Activated CD8-positive, alpha-beta T cell treated with anti-CD3 and anti-CD28 coated beads for 36 hours (primary cell): ENCODE measurements around the gene RBBP8NL. TPM values are rescaled to one million over a fixed set of nuclear protein-coding genes. Genes with fewer than 3 reads are reported as not detected.

Experiments used
- ATAC-seq: fragments of 200-7000 bp; cut with Tn5 transposase; one replicate; pipeline ENCODE4 v1.10.0; 2021; ENCODE audit warnings: mild to moderate bottlenecking, moderate library complexity
- CTCF ChIA-PET: fragments of 350-600 bp; sonication (Branson Sonifier 250); formaldehyde crosslinking; loops from one replicate; lab custom pipeline; 2021; ENCODE audit warnings: antibody characterized with exemption; lab: Charles Lee
- POLR2A ChIA-PET: fragments of 350-600 bp; sonication (Branson Sonifier 250); formaldehyde crosslinking; loops from one replicate; lab custom pipeline; 2021; ENCODE audit warnings: antibody characterized with exemption; lab: Charles Lee
- DNase-seq: peaks from one replicate; pipeline ENCODE4 v3.0.0-alpha.2; 2020
- H3K27ac Mint-ChIP-seq: one replicate; pipeline ENCODE4 v1.8.0; 2021; ENCODE audit warnings: mild to moderate bottlenecking, mixed read lengths
- H3K27me3 Mint-ChIP-seq: one replicate; pipeline ENCODE4 v1.8.0; 2021; ENCODE audit warnings: mixed read lengths
- H3K36me3 Mint-ChIP-seq: one replicate; pipeline ENCODE4 v1.8.0; 2021; ENCODE audit warnings: low read depth, mixed read lengths
- H3K4me1 Mint-ChIP-seq: one replicate; pipeline ENCODE4 v1.8.0; 2021; ENCODE audit warnings: low read depth, mixed read lengths
- H3K4me3 Mint-ChIP-seq: one replicate; pipeline ENCODE4 v1.8.0; 2021; ENCODE audit warnings: mild to moderate bottlenecking, moderate library complexity, mixed read lengths
- H3K9me3 Mint-ChIP-seq: one replicate; pipeline ENCODE4 v1.8.0; 2021; ENCODE audit warnings: mixed read lengths
- intact Hi-C: fragments of 100-400 bp; cut with micrococcal nuclease; formaldehyde crosslinking; loops from one replicate; pipeline ENCODE4 v1.10.0; 2022
- total RNA-seq, 2 experiments: library from RNA; stranded (reverse); gene quantifications; one replicate each; pipeline ENCODE4 v1.2.3, GENCODE V29; 2021
- TF ChIP-seq, protein P1 (sequence below): fragments of 200-600 bp; IDR thresholded peaks from one replicate; pipeline ENCODE4 v1.8.0; 2022; ENCODE audit warnings: antibody characterized with exemption, mild to moderate bottlenecking

RBBP8NL gene
- total RNA-seq, 2 experiments from 2014 or later: not detected

DNA sequence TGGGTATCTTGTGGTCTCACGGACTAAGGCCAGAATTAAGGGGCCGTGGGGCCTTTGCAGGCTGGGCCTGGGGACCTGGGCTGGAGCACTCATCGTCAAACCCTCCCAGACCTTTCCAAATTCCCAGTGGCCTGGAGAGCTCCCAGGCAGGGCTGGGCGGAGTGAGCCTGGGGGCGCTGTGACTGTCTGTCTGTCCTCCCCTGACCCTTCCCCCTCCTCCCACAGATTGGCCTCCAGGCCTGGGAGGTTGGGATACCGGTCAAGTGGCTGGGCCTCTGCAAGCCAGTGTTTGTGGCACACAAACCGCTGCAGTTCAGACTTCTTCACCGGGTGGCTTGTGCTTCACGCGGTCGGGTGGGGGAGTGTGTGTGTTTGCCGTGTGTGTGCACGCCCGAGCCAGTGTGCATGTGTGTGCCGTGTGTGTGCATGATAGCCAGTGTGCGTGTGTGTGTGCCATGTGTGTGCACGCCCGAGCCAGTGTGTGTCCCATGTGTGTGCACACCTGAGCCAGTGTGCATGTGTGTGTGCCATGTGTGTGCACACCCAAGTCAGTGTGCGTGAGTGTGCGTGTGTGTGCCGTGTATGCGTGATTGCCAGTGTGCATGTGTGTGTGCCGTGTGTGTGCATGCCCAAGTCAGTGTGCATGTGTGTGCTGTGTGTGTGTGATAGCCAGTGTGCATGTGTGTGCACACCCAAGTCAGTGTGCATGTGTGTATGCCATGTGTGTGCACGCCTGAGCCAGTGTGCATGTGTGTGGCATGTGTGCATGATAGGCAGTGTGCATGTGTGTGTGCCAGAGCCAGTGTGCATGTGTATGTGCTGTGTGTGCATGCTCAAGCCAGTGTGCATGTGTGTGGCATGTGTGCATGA lies 6.3 kb downstream of the RBBP8NL start:
- TF ChIP-seq, protein P1, sequence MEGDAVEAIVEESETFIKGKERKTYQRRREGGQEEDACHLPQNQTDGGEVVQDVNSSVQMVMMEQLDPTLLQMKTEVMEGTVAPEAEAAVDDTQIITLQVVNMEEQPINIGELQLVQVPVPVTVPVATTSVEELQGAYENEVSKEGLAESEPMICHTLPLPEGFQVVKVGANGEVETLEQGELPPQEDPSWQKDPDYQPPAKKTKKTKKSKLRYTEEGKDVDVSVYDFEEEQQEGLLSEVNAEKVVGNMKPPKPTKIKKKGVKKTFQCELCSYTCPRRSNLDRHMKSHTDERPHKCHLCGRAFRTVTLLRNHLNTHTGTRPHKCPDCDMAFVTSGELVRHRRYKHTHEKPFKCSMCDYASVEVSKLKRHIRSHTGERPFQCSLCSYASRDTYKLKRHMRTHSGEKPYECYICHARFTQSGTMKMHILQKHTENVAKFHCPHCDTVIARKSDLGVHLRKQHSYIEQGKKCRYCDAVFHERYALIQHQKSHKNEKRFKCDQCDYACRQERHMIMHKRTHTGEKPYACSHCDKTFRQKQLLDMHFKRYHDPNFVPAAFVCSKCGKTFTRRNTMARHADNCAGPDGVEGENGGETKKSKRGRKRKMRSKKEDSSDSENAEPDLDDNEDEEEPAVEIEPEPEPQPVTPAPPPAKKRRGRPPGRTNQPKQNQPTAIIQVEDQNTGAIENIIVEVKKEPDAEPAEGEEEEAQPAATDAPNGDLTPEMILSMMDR: no peak
- POLR2A ChIA-PET: no interaction called here
- Mint-ChIP-seq H3K27ac (no peak overlapping the region), H3K36me3 (no peaks in the 10 kb centered on the region), H3K27me3 (no peaks in the 10 kb centered on the region), H3K9me3 (no peaks in the 10 kb centered on the region), H3K4me3 (no peak overlapping the region), H3K4me1 (no peaks in the 10 kb centered on the region)
- DNase-seq (no peak), ATAC-seq (no peak)
- intact Hi-C loops: no loop called here
- CTCF ChIA-PET: no interaction called here

DNA sequence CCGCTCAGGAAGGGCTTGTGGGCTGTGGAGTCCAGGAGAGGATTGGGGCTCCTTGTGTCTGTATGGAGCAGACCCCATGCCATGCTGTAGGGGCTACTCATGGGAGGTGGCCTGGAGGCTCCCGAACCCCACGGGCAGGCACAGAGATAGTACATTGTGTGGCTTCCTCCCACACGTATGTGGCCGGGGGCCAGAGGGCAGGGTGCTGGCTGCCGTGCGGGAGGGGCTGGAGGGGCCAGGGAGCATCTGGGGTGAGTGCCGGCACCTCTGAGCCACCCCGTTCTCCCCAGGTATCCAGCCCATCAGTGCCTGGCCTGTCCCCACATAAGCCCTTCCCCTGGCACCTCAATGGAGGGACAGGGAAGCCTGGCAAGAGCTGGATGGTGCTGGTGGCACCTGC lies 7.6 kb downstream of the RBBP8NL start:
- ChIA-PET CTCF (no interaction called here), POLR2A (no interaction called here)
- H3K4me1 Mint-ChIP-seq: no peaks in the 10 kb centered on the region
- H3K36me3 Mint-ChIP-seq: no peaks in the 10 kb centered on the region
- no peak for DNase-seq
- intact Hi-C loops: no loop called here
- no peaks in the 10 kb centered on the region for H3K9me3 Mint-ChIP-seq
- H3K27me3 Mint-ChIP-seq: no peaks in the 10 kb centered on the region
- ATAC-seq: no peak
- TF ChIP-seq, protein P1: no peak
- no peak overlapping the region for H3K27ac Mint-ChIP-seq
- no peak overlapping the region for H3K4me3 Mint-ChIP-seq

DNA sequence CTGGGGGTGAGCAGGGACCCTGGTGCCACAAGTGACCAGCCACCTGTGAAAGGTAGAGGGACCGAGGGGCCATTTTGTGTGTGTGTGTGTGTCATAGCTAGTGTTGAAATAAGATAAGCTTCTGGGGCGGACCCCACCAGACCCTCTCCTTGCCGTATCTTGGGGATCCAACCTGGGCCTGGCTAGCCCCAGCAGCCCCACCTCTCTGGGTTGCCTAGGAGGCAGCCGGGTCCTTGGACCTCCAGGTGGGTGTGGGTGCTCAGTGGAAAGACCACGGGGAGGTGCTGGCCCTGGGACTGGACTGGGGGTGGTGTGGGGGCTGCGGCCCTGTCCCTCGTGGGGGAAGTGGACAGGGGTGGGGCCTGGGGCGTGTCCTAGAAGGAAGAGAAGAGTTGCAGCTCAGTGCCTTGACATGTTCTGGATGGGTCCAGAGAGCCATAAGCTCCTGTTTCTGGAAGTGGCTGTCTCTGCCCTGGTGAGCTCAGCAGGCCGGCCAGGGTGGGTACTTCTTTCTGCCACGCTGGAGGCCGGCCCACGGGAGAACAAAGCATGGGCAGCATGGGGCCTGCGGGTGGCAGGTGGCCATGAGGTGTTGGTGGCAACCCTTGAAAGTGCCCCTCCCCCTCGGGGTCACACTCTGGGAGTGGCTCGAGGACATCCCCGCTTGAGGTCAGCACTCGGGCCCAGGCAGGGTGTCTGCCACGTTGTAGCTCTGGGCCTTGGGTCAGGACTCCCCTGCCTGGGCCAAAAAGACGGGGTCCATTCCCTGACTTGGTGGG lies 8.4 kb downstream of the RBBP8NL start:
- H3K27ac Mint-ChIP-seq: no peak overlapping the region
- H3K27me3 Mint-ChIP-seq: no peaks in the 10 kb centered on the region
- DNase-seq (no peak), ATAC-seq (no peak)
- H3K4me3 Mint-ChIP-seq: no peak overlapping the region
- intact Hi-C loops: no loop called here
- ChIA-PET CTCF (no interaction called here), POLR2A (interaction anchor here (0.6 to 0.8 kb wide), 2 partner anchors 44 to 126 kb away, joined by 3 read pairs; no protein-coding TSS in a partner anchor)
- TF ChIP-seq, protein P1: no peak
- H3K36me3 Mint-ChIP-seq: no peaks in the 10 kb centered on the region
- H3K4me1 Mint-ChIP-seq: no peaks in the 10 kb centered on the region
- no peaks in the 10 kb centered on the region for H3K9me3 Mint-ChIP-seq

DNA sequence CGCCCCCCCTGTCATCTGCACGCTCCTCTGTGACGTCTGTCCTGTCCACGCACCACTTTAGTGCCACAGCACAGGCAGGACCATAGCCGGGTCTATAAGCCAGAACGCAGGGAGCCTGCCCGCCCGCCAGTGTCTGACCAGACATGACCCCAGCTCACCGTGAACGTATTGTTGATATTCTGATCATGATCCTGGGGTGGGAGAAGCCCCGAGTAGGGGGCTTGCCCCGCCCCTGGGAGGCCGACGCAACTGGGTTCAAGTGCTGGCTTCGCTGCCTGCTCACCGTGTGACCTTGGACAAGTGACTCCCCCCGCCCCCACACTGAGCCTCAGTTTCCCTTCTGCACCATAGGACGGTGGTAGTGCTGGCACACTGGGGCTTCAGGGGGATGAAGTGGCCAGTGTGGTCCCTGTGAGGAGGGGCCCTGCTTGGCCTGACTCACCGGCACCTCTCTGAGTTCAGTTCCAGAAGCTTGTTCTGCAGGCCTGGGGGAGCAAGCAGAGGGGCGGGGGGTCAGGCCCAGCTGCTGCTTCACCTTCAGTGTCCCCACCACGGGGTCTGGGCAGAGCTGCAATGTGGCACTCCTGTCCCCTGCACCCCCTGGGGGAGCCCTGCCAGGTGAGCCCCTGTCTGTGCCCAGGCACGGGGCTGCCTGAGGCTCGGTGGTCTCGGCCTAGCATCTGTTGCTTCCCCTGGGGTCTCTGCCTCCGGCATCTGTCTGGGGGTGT lies 9.2 kb downstream of the RBBP8NL start:
- Mint-ChIP-seq H3K9me3 (no peaks in the 10 kb centered on the region), H3K27ac (no peak overlapping the region), H3K27me3 (no peaks in the 10 kb centered on the region), H3K4me1 (no peaks in the 10 kb centered on the region), H3K36me3 (no peaks in the 10 kb centered on the region), H3K4me3 (no peak overlapping the region)
- intact Hi-C loops: no loop called here
- ChIA-PET CTCF (no interaction called here), POLR2A (interaction anchor here (0.6 to 0.8 kb wide), 2 partner anchors 43 to 126 kb away, joined by 3 read pairs; no protein-coding TSS in a partner anchor)
- no peak for ATAC-seq
- DNase-seq: no peak
- TF ChIP-seq, protein P1: no peak
